ENCODE results near the gene BNIP5. TPM values are rescaled to one million over a fixed set of nuclear protein-coding genes. Genes with fewer than 3 reads are reported as not detected.

Gene BNIP5
- total RNA-seq, result not detected

GRCh38 chr6:36336779-36337241 is at the start of gene BNIP5:
TSS of gene BNIP5 (minus strand) at chr6:36336888. CDS start at chr6:36330690, 6,198 bp downstream.
- 83% methylated on average over 3 of the region's 3 CpGs for WGBS
- no peak within 1 kb of the TSS for H3K4me3 ChIP-seq
- no peaks in the 10 kb centered on the region for H3K36me3 ChIP-seq
- TF ChIP-seq POLR2A (IDR thresholded peaks at IDR 0.05; ENCODE audit: low read depth) (no peak), EP300 (IDR thresholded peaks at IDR 0.05) (no peak), CTCF (IDR thresholded peaks at IDR 0.05) (no peak), POLR2AphosphoS5 (IDR thresholded peaks at IDR 0.05) (no peak)
- H3K4me1 ChIP-seq, result peaks cover 10 to 20% (median 14%) of the 10 kb centered on the region in 4 donors
- intact Hi-C loops (cut with DNase I), result no loop called here
- H3K27me3 ChIP-seq, result peaks cover 0 to 55% (median 2%) of the 10 kb centered on the region in 4 donors
- H3K9me3 ChIP-seq, result no peaks in the 10 kb centered on the region
- DNase-seq (ENCODE audit: extremely low spot score), result no peak
- no peak within 1 kb of the TSS for H3K27ac ChIP-seq (replicated peaks in 1 of 4)

GRCh38 chr6:36384095-36384494 is 47.4 kb upstream of the BNIP5 start:
- DNase-seq (ENCODE audit: extremely low spot score), result no peak
- Histone ChIP-seq H3K36me3 (no peaks in the 10 kb centered on the region), H3K4me3 (no peak overlapping the region), H3K9me3 (no peaks in the 10 kb centered on the region), H3K4me1 (peaks cover 11 to 25% (median 24%) of the 10 kb centered on the region in 4 donors), H3K27ac (replicated peaks in 1 of 4) (no peak overlapping the region), H3K27me3 (no peaks in the 10 kb centered on the region)
- TF ChIP-seq POLR2A (IDR thresholded peaks at IDR 0.05; ENCODE audit: low read depth), result no peak
- no peak for TF ChIP-seq CTCF (IDR thresholded peaks at IDR 0.05)
- TF ChIP-seq EP300 (IDR thresholded peaks at IDR 0.05), result no peak
- no peak for TF ChIP-seq POLR2AphosphoS5 (IDR thresholded peaks at IDR 0.05)
- WGBS, result 78% methylated on average over 2 of the region's 2 CpGs
- intact Hi-C loops (cut with DNase I), result no loop called here

- Histone ChIP-seq H3K4me1 (peaks cover 11 to 25% (median 24%) of the 10 kb centered on the region in 4 donors), H3K27ac (replicated peaks in 1 of 4) (no peak overlapping the region), H3K27me3 (no peaks in the 10 kb centered on the region), H3K36me3 (no peaks in the 10 kb centered on the region), H3K4me3 (no peak overlapping the region), H3K9me3 (no peaks in the 10 kb centered on the region)
- intact Hi-C loops (cut with DNase I), result no loop called here
- 87% methylated on average over 2 of the region's 2 CpGs for WGBS
- no peak for DNase-seq (ENCODE audit: extremely low spot score)
- no peak for TF ChIP-seq CTCF (IDR thresholded peaks at IDR 0.05)
- no peak for TF ChIP-seq EP300 (IDR thresholded peaks at IDR 0.05)
- no peak for TF ChIP-seq POLR2A (IDR thresholded peaks at IDR 0.05; ENCODE audit: low read depth)
- TF ChIP-seq POLR2AphosphoS5 (IDR thresholded peaks at IDR 0.05), result no peak
Measured at GRCh38 chr6:36383606-36384005, 46.9 kb upstream of the BNIP5 start.

GRCh38 chr6:36382976-36383375 is 46.3 kb upstream of the BNIP5 start:
- 68% methylated on average over 4 of the region's 4 CpGs for WGBS
- TF ChIP-seq CTCF (IDR thresholded peaks at IDR 0.05) (no peak), EP300 (IDR thresholded peaks at IDR 0.05) (no peak), POLR2A (IDR thresholded peaks at IDR 0.05; ENCODE audit: low read depth) (no peak), POLR2AphosphoS5 (IDR thresholded peaks at IDR 0.05) (no peak)
- intact Hi-C loops (cut with DNase I), result no loop called here
- Histone ChIP-seq H3K36me3 (no peaks in the 10 kb centered on the region), H3K4me1 (peaks cover 11 to 22% (median 19%) of the 10 kb centered on the region in 4 donors), H3K9me3 (no peaks in the 10 kb centered on the region), H3K27ac (replicated peaks in 1 of 4) (no peak overlapping the region), H3K4me3 (no peak overlapping the region), H3K27me3 (no peaks in the 10 kb centered on the region)
- DNase-seq (ENCODE audit: extremely low spot score), result no peak

Measured in esophagus muscularis mucosa (tissue), 4 donors.